Measurements from ENCODE around the gene KRT6C. TPM values are rescaled to one million over a fixed set of nuclear protein-coding genes. Genes with fewer than 3 reads are reported as not detected.

KRT6C gene
- total RNA-seq, 1 donor, result not detected

- TF ChIP-seq CTCF (IDR thresholded peaks at IDR 0.05; ENCODE audit: insufficient read depth, low read depth, low read length), result no peak
- DNase-seq (ENCODE audit: low read depth), result no peak
- no peak overlapping the region for H3K4me3 ChIP-seq (ENCODE audit: low read depth, low read length)
Measured at GRCh38 chr12:52426034-52426433, 47.6 kb downstream of the KRT6C start.

GRCh38 chr12:52425466-52425865 is 48.1 kb downstream of the KRT6C start:
- no peak for TF ChIP-seq CTCF (IDR thresholded peaks at IDR 0.05; ENCODE audit: insufficient read depth, low read depth, low read length)
- H3K4me3 ChIP-seq (ENCODE audit: low read depth, low read length), result no peak overlapping the region
- DNase-seq (ENCODE audit: low read depth), result no peak

- no peak for DNase-seq (ENCODE audit: low read depth)
- no peak for TF ChIP-seq CTCF (IDR thresholded peaks at IDR 0.05; ENCODE audit: insufficient read depth, low read depth, low read length)
Measured at GRCh38 chr12:52423661-52424500, 49.7 kb downstream of the KRT6C start.

GRCh38 chr12:52423035-52423434 is 50.6 kb downstream of the KRT6C start:
- DNase-seq (ENCODE audit: low read depth), result peak; percentile 18
- H3K4me3 ChIP-seq (ENCODE audit: low read depth, low read length), result no peak overlapping the region
- TF ChIP-seq CTCF (IDR thresholded peaks at IDR 0.05; ENCODE audit: insufficient read depth, low read depth, low read length), result no peak

More at GRCh38 chr12:52423661-52424500, 49.7 kb downstream of the KRT6C start:
- H3K4me3 ChIP-seq (ENCODE audit: low read depth, low read length), result no peak overlapping the region

GRCh38 chr12:52419656-52420055 is 53.9 kb downstream of the KRT6C start:
- DNase-seq (ENCODE audit: low read depth), result peak; percentile 42
- TF ChIP-seq CTCF (IDR thresholded peaks at IDR 0.05; ENCODE audit: insufficient read depth, low read depth, low read length), result no peak
- no peak overlapping the region for H3K4me3 ChIP-seq (ENCODE audit: low read depth, low read length)

GRCh38 chr12:52418576-52419110 is 55.0 kb downstream of the KRT6C start:
- TF ChIP-seq CTCF (IDR thresholded peaks at IDR 0.05; ENCODE audit: insufficient read depth, low read depth, low read length), result no peak
- no peak overlapping the region for H3K4me3 ChIP-seq (ENCODE audit: low read depth, low read length)
- no peak for DNase-seq (ENCODE audit: low read depth)

Other genes starting within 250 kb of the KRT6C start
- gene KRT7, start 240.6 kb downstream of the KRT6C start, total RNA-seq, result 20.6 and 36.7 TPM in 2 replicates
- gene KRT86, start 199.2 kb downstream of the KRT6C start, total RNA-seq, result under 0.01 TPM in 1 of 2 replicates, not detected in the other
- not detected in 2 replicates for gene KRT81, start 182.3 kb downstream of the KRT6C start, total RNA-seq
- gene KRT83, start 152.4 kb downstream of the KRT6C start, total RNA-seq, result not detected in 2 replicates
- not detected in 2 replicates for gene KRT85, start 106.3 kb downstream of the KRT6C start, total RNA-seq
- not detected in 2 replicates for gene KRT84, start 88.2 kb downstream of the KRT6C start, total RNA-seq
- gene KRT82, start 67.5 kb downstream of the KRT6C start, total RNA-seq, result not detected in 2 replicates
- gene KRT75, start 39.4 kb downstream of the KRT6C start, total RNA-seq, result not detected in 2 replicates
- gene KRT6B, start 21.7 kb downstream of the KRT6C start, total RNA-seq, result not detected in 2 replicates
- not detected in 2 replicates for gene KRT6A, start 19.5 kb upstream of the KRT6C start, total RNA-seq
- under 0.01 and 0.32 TPM in 2 replicates for gene KRT5, start 46.6 kb upstream of the KRT6C start, total RNA-seq
- gene KRT71, start 79.3 kb upstream of the KRT6C start, total RNA-seq, result not detected in 2 replicates
- not detected in 2 replicates for gene KRT74, start 100.0 kb upstream of the KRT6C start, total RNA-seq
- not detected in 2 replicates for gene KRT72, start 127.7 kb upstream of the KRT6C start, total RNA-seq
- gene KRT73, start 144.8 kb upstream of the KRT6C start, total RNA-seq, result not detected in 2 replicates
- gene KRT2, start 178.4 kb upstream of the KRT6C start, total RNA-seq, result not detected in 2 replicates
- not detected in 2 replicates for gene KRT1, start 206.6 kb upstream of the KRT6C start, total RNA-seq
- not detected in 2 replicates for gene KRT77, start 229.7 kb upstream of the KRT6C start, total RNA-seq